ENCODE measurements around the gene RASIP1.
"Not testable (repeated sequence)": the region's sequence is repeated elsewhere in the genome, so short reads cannot be mapped to it uniquely, and the experiment has no call there.

The RASIP1 gene

DNA sequence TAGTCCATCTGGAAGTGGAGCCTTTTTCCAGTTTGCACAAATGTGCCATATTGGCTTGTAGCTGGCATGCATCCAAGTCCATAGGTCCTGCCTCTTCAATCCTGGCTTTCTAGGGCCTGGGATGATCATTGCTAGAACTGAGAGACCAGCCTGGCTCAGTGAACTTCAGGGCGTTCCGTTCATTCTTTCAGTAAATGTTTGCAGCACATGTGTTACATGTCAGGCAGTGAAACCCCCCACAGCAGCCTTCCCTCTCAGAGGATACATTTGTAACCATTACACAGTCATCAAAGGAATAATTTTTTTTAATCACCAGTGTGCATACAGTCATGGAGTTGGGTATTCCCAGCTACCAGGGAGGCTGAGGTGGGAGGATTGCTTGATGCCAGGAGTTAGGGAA, 35.0 kb downstream of the RASIP1 start:
- no peaks in the 10 kb centered on the region for H3K27me3 ChIP-seq (replicated peaks)
- TF ChIP-seq, protein P1, sequence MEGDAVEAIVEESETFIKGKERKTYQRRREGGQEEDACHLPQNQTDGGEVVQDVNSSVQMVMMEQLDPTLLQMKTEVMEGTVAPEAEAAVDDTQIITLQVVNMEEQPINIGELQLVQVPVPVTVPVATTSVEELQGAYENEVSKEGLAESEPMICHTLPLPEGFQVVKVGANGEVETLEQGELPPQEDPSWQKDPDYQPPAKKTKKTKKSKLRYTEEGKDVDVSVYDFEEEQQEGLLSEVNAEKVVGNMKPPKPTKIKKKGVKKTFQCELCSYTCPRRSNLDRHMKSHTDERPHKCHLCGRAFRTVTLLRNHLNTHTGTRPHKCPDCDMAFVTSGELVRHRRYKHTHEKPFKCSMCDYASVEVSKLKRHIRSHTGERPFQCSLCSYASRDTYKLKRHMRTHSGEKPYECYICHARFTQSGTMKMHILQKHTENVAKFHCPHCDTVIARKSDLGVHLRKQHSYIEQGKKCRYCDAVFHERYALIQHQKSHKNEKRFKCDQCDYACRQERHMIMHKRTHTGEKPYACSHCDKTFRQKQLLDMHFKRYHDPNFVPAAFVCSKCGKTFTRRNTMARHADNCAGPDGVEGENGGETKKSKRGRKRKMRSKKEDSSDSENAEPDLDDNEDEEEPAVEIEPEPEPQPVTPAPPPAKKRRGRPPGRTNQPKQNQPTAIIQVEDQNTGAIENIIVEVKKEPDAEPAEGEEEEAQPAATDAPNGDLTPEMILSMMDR (IDR thresholded peaks at IDR 0.05; ENCODE audit: low read depth, low read length, missing control alignments), result no peak
- no peaks in the 10 kb centered on the region for H3K36me3 ChIP-seq (replicated peaks)
- in situ Hi-C loops (cut with HindIII; ENCODE audit: low pct_ligation_motif_present, low sequenced_read_pairs), result no loop called here
- no peak for DNase-seq
- H3K27ac ChIP-seq, result no peak overlapping the region
- no peak overlapping the region for H3K4me3 ChIP-seq (ENCODE audit: low read depth, low read length)

DNA sequence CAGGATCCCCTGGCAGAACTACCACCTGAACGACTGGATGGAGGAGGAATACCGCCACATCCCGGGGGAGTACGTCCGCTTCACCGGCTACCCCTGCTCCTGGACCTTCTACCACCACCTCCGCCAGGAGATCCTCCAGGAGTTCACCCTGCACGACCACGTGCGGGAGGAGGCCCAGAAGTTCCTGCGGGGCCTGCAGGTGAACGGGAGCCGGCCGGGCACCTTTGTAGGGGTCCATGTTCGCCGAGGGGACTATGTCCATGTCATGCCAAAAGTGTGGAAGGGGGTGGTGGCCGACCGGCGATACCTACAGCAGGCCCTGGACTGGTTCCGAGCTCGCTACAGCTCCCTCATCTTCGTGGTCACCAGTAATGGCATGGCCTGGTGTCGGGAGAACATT, 37.1 kb downstream of the RASIP1 start:
- Histone ChIP-seq H3K36me3 (replicated peaks) (no peaks in the 10 kb centered on the region), H3K4me3 (ENCODE audit: low read depth, low read length) (no peak overlapping the region), H3K27me3 (replicated peaks) (no peaks in the 10 kb centered on the region), H3K27ac (no peak overlapping the region)
- in situ Hi-C loops (cut with HindIII; ENCODE audit: low pct_ligation_motif_present, low sequenced_read_pairs), result no loop called here
- no peak for DNase-seq
- TF ChIP-seq, protein P1 (IDR thresholded peaks at IDR 0.05; ENCODE audit: low read depth, low read length, missing control alignments), result no peak

DNA sequence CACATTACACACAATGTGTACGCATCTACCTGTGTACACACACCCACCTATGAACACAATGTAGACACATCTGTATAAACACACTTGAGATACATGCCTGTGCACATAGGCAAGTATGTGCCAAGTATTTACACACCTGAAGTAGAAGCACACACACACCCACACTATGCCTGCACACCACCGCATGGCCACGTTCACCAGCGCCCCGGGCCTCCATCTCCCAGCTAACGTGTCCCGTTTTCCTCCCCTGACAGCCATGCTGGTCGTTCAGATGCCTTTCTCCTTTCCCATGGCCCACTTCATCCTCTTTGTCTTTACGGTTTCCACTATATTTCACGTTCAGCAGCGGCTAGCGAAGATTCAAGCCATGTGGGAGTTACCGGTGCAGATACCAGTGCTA, 37.7 kb downstream of the RASIP1 start:
- H3K27ac ChIP-seq, result no peak overlapping the region
- in situ Hi-C loops (cut with HindIII; ENCODE audit: low pct_ligation_motif_present, low sequenced_read_pairs), result no loop called here
- H3K36me3 ChIP-seq (replicated peaks), result no peaks in the 10 kb centered on the region
- no peak overlapping the region for H3K4me3 ChIP-seq (ENCODE audit: low read depth, low read length)
- DNase-seq, result no peak
- TF ChIP-seq, protein P1 (IDR thresholded peaks at IDR 0.05; ENCODE audit: low read depth, low read length, missing control alignments), result no peak
- no peaks in the 10 kb centered on the region for H3K27me3 ChIP-seq (replicated peaks)

DNA sequence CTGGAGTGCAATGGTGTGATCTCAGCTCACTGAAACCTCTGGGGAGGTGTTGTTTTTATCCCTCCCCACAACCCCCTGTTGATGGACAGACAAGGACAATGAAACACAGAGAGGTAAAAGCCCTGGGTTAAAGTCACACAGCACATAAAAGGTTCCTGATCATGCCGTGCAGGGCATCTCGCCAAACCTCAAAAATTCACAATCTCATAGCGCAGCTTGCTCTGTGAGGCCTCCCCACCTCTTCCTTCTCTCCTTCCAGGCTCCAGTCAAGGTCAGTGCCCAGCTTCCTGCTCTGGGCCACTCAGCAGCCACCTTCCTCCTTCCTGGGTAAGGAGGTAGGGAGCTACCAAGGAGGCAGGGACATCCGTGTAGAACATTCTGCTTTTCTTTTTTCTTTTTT, 42.4 kb downstream of the RASIP1 start:
- Histone ChIP-seq H3K27me3 (replicated peaks) (no peaks in the 10 kb centered on the region), H3K4me3 (ENCODE audit: low read depth, low read length) (no peak overlapping the region), H3K27ac (no peak overlapping the region), H3K36me3 (replicated peaks) (no peaks in the 10 kb centered on the region)
- DNase-seq, result peak; percentile 53
- in situ Hi-C loops (cut with HindIII; ENCODE audit: low pct_ligation_motif_present, low sequenced_read_pairs), result no loop called here
- TF ChIP-seq, protein P1 (IDR thresholded peaks at IDR 0.05; ENCODE audit: low read depth, low read length, missing control alignments), result no peak

DNA sequence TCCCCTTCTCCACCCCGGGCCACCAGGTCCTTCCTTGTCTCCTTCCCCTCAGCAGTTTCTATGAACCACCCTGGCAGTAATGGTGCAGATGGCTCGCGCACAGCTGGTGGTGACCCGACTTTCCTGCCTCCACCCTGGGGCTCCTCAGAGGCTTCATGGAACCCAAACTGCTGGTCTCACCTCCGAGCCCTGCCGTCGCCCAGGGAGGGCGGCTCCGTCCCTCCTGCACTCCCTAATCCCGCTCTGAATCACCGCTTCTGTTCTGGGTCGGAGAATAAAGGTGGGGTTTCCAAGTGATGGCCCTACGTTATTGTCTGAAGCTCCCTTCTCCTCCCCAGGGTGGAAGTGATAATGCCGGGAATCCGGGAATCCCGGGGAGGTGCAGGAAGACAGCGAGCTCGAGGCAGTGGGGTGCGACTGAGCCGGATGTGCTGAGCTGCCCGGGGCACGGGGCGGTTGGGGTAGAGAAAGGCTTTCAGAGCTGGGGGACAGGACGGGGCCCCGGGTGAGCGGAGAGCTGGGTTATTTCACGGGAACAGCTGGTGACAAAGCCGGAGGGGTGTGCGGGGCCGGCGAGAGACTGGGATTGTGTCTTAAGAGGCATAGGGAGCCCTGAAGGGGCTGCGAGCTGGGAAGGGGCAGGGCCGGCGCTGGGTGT, 43.9 kb downstream of the RASIP1 start:
- TF ChIP-seq, protein P1 (IDR thresholded peaks at IDR 0.05; ENCODE audit: low read depth, low read length, missing control alignments), result no peak
- Histone ChIP-seq H3K27ac (no peak overlapping the region), H3K27me3 (replicated peaks) (no peaks in the 10 kb centered on the region), H3K4me3 (ENCODE audit: low read depth, low read length) (no peak overlapping the region), H3K36me3 (replicated peaks) (no peaks in the 10 kb centered on the region)
- in situ Hi-C loops (cut with HindIII; ENCODE audit: low pct_ligation_motif_present, low sequenced_read_pairs), result no loop called here
- no peak for DNase-seq

DNA sequence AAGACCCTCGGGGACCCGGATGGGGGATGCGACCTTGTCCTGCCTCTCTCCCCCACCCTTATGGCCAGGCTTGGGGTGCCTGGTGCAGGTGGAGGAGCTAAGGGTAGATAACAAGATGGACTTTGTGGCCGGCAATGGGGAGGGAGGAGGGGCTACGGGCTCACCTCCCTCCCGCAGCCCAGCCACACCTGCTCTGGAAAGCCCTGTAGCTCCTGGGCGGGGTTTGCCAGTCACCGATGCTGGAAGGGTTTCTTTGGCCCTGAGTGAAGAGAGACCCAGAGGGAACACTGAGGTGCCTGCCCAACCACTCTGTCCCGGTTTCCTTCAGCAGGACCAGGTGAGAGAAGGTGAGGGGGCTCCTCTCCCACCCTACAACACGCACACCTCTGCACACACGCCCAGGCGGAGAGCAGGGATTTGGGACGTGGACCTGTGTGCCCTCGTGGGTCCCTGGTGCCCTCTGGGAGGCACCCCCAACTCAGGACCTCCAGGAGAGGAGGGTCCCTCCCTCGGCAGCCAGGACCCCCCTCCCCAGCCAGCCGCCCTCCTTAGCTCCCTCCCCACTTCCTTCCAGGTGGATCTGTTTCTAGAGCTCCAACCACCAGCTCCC, 44.6 kb downstream of the RASIP1 start, which contains the start of gene FUT2:
TSS of gene FUT2 (plus strand) at position 229 of the 610 bp plus-strand sequence. CDS start 6,986 bp downstream, outside the sequence.
- in situ Hi-C loops (cut with HindIII; ENCODE audit: low pct_ligation_motif_present, low sequenced_read_pairs), result no loop called here
- TF ChIP-seq, protein P1 (IDR thresholded peaks at IDR 0.05; ENCODE audit: low read depth, low read length, missing control alignments), result no peak
- Histone ChIP-seq H3K4me3 (ENCODE audit: low read depth, low read length) (no peak within 1 kb of the TSS), H3K36me3 (replicated peaks) (no peaks in the 10 kb centered on the region), H3K27me3 (replicated peaks) (no peaks in the 10 kb centered on the region), H3K27ac (no peak within 1 kb of the TSS)
- DNase-seq, result no peak

DNA sequence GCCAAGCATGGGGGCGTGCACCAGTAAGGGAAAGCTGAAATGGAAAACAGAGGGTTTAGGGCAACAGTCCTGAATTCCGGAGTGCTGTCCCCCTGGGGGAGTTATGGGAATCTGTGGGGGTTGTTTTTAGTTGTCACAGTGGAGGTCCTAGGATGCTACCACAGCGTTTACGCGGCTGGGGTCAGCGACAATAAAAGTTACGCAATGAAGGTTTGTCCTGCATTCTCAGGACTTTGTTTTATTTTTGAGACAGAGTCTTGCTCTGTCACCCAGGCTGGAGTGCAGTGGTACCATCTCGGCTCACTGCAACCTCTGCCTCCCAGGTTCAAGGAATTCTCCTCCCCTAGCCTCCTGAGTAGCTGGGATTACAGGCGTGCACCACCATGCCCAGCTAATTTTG, 46.8 kb downstream of the RASIP1 start:
- in situ Hi-C loops (cut with HindIII; ENCODE audit: low pct_ligation_motif_present, low sequenced_read_pairs), result not testable (repeated sequence)

More for the DNA sequence above, 46.8 kb downstream of the RASIP1 start:
- DNase-seq; H3K27me3 ChIP-seq (replicated peaks); H3K36me3 ChIP-seq (replicated peaks); H3K4me3 ChIP-seq (ENCODE audit: low read depth, low read length); H3K27ac ChIP-seq: not testable (repeated sequence)

Measured in brain microvascular endothelial cell (primary cell).